Keratinocyte (primary cell): ENCODE data around the gene BTG3. TPM values are rescaled to one million over a fixed set of nuclear protein-coding genes. Genes with fewer than 3 reads are reported as not detected.

ENCODE experiments used
- DNase-seq: peaks from one replicate; pipeline ENCODE4 v3.0.0-alpha.2; 2011; ENCODE audit warnings: low read depth, missing footprints, low spot score
- FAIRE-seq: peaks from 2 replicates; lab custom pipeline; 2011; peaks lifted over from hg19 to GRCh38; lab: Jason Lieb, UNC
- H2AFZ ChIP-seq: 2 replicates; pipeline ENCODE4 v1.6.0; 2012; ENCODE audit warnings: low read length, control low read depth, inconsistent platforms; ENCODE audit not compliant: control insufficient read depth
- H3K27ac ChIP-seq: 2 replicates; pipeline ENCODE4 v1.5.1; 2011; ENCODE audit warnings: low read length; ENCODE audit not compliant: control insufficient read depth, insufficient read depth
- H3K27me3 ChIP-seq: 3 replicates; pipeline ENCODE4 v1.6.0; 2011; ENCODE audit warnings: low read length; ENCODE audit not compliant: control insufficient read depth, insufficient read depth; ENCODE audit errors: extremely low read depth
- H3K36me3 ChIP-seq, 2 experiments: 2 replicates in 1 of 2; 3 replicates in 1 of 2; pipeline ENCODE4 v1.5.1; 2011; ENCODE audit warnings: low read length in 2 of 2, mild to moderate bottlenecking in 1 of 2; ENCODE audit not compliant: control insufficient read depth in 2 of 2, insufficient read depth in 2 of 2; ENCODE audit errors: extremely low read depth in 1 of 2
- H3K4me1 ChIP-seq: 3 replicates; pipeline ENCODE4 v1.5.1; 2011; ENCODE audit warnings: low read length; ENCODE audit not compliant: control insufficient read depth, insufficient read depth; ENCODE audit errors: extremely low read depth
- H3K4me2 ChIP-seq: 3 replicates; pipeline ENCODE4 v1.6.0; 2011; ENCODE audit warnings: low read depth, low read length; ENCODE audit not compliant: control insufficient read depth, insufficient read depth; ENCODE audit errors: extremely low read depth
- H3K4me3 ChIP-seq, 3 experiments: fragments of 200-600 bp in 1 of 3; sonication (generic) in 1 of 3; 2 replicates in 2 of 3; 3 replicates in 1 of 3; pipeline ENCODE4 v1.5.1; 2011 to 2016; ENCODE audit warnings: low read length in 3 of 3, mild to moderate bottlenecking in 3 of 3, control low read depth in 2 of 3, inconsistent platforms in 1 of 3, low read depth in 1 of 3, mixed read lengths in 1 of 3, mixed run types in 1 of 3, moderate library complexity in 1 of 3; ENCODE audit not compliant: control insufficient read depth in 2 of 3, insufficient read depth in 2 of 3; ENCODE audit errors: extremely low read depth in 1 of 3
- H3K79me2 ChIP-seq: 2 replicates; pipeline ENCODE4 v1.6.0; 2012; ENCODE audit warnings: low read length; ENCODE audit not compliant: control insufficient read depth, insufficient read depth
- H3K9ac ChIP-seq: 3 replicates; pipeline ENCODE4 v1.6.0; 2011; ENCODE audit warnings: low read length; ENCODE audit not compliant: control insufficient read depth, insufficient read depth; ENCODE audit errors: extremely low read depth
- H3K9me1 ChIP-seq: 3 replicates; pipeline ENCODE4 v1.6.0; 2011; ENCODE audit warnings: low read length; ENCODE audit not compliant: control insufficient read depth, insufficient read depth; ENCODE audit errors: extremely low read depth
- H3K9me3 ChIP-seq: 2 replicates; pipeline ENCODE4 v1.5.1; 2012; ENCODE audit warnings: low read depth, low read length; ENCODE audit not compliant: control insufficient read depth
- H4K20me1 ChIP-seq: 3 replicates; pipeline ENCODE4 v1.6.0; 2011; ENCODE audit warnings: low read length; ENCODE audit not compliant: control insufficient read depth, insufficient read depth; ENCODE audit errors: extremely low read depth
- CTCF ChIP-seq, 3 experiments: IDR thresholded peaks in 1 of 3; conservative IDR thresholded peaks in 1 of 3; optimal IDR thresholded peaks in 1 of 3; 2 replicates in 2 of 3; 3 replicates in 1 of 3; pipeline versions ENCODE3 to v1.5.1; 2011; ENCODE audit warnings: low read length in 3 of 3, mild to moderate bottlenecking in 3 of 3, moderate library complexity in 2 of 3, control low read depth in 1 of 3, inconsistent platforms in 1 of 3; ENCODE audit not compliant: insufficient read depth in 2 of 3; ENCODE audit errors: extremely low read depth in 1 of 3
- EZH2 ChIP-seq: IDR thresholded peaks from one replicate; pipeline ENCODE4 v1.6.1; 2012; ENCODE audit warnings: inconsistent platforms, mild to moderate bottlenecking, low read length, moderate library complexity
- dilution Hi-C: fragments of 300-500 bp; cut with MboI; formaldehyde crosslinking; loops from one replicate; pipeline ENCODE4 v1.7.0; 2020; ENCODE audit warnings: low sequenced_read_pairs; ENCODE audit not compliant: extremely low pct_ligation_motif_present
- polyA minus RNA-seq, 3 experiments: library from RNA; depleted of rRNA, polyadenylated mRNA; stranded (reverse); fragments of >200 nt; gene quantifications; 1 replicate in 1 of 3; 2 replicates in 1 of 3; 3 replicates in 1 of 3; pipeline ENCODE4 v1.2.3, GENCODE V29; 2011
- polyA plus RNA-seq, 5 experiments: library from polyadenylated mRNA; depleted of rRNA in 3 of 5; stranded (reverse) in 3 of 5; stranded (forward) in 1 of 5; unstranded in 1 of 5; fragments of >200 nt; gene quantifications; 1 replicate in 1 of 5; 2 replicates in 3 of 5; 3 replicates in 1 of 5; pipeline versions ENCODE4 v1.2.1 to v1.2.3, GENCODE V29; 2011 to 2012; ENCODE audit warnings: missing spikeins in 2 of 5, low read depth in 1 of 5, low replicate concordance in 1 of 5

BTG3 gene
- polyA plus RNA-seq (29.9 to 51.2 TPM (median 39.2 TPM) in 3 replicates), polyA minus RNA-seq (0.89 to 10.2 TPM (median 6.1 TPM) in 3 replicates)
- 44.0 TPM for polyA plus RNA-seq (2011; ENCODE audit: low read depth)
- 28.5 and 51.4 TPM in 2 replicates for polyA plus RNA-seq (2011; cell fraction: cytosol; rRNA removed)
- polyA plus RNA-seq (2011; cell fraction: nucleus; rRNA removed), result 28.8 and 35.8 TPM in 2 replicates
- polyA plus RNA-seq (2012; ENCODE audit: low replicate concordance), result 24.9 and 67.9 TPM in 2 replicates
- 13.6 TPM for polyA minus RNA-seq (2011; cell fraction: cytosol; rRNA and poly(A)+ RNA removed)
- polyA minus RNA-seq (2011; cell fraction: nucleus; rRNA and poly(A)+ RNA removed), result 9.3 and 23.3 TPM in 2 replicates

- no peaks in the 10 kb centered on the region for H3K9me3 ChIP-seq
- H3K9me1 ChIP-seq, result no peaks in the 10 kb centered on the region
- no peaks in the 10 kb centered on the region for H3K27me3 ChIP-seq
- peak within 1 kb of the TSS; percentile 97 for H3K27ac ChIP-seq
- H3K4me1 ChIP-seq, result peaks cover 28% of the 10 kb centered on the region
- DNase-seq, result no peak
- H2AFZ ChIP-seq, result peak within 1 kb of the TSS; percentile 85
- peaks cover 42% of the 10 kb centered on the region for H3K79me2 ChIP-seq
- TF ChIP-seq CTCF (optimal IDR thresholded peaks at IDR 0.05 in 1 of 3, IDR thresholded peaks at IDR 0.05 in 1 of 3, conservative IDR thresholded peaks at IDR 0.05 in 1 of 3; ENCODE audit: extremely low read depth in 1 of 3, insufficient read depth in 2 of 3, low read length in 3 of 3) (no peak), EZH2 (no peak)
- no peak for FAIRE-seq
- peaks cover 0 to 1% of the 10 kb centered on the region in 2 experiments for H3K36me3 ChIP-seq
- dilution Hi-C loops, result no loop called here
- peak within 1 kb of the TSS; percentile 69 to 97 (median 88) for H3K4me3 ChIP-seq
- peak within 1 kb of the TSS; percentile 100 for H3K9ac ChIP-seq
- H3K4me2 ChIP-seq, result peak within 1 kb of the TSS; percentile 100
- H4K20me1 ChIP-seq, result no peaks in the 10 kb centered on the region
Measured at GRCh38 chr21:17612565-17613241, at the start of gene BTG3. BTG3 (minus strand) TSS chr21:17612901; CDS start chr21:17609144, 3,757 bp downstream.

GRCh38 chr21:17660862-17661261 lies 48.2 kb upstream of the BTG3 start:
- Histone ChIP-seq H3K79me2 (no peaks in the 10 kb centered on the region), H3K9me1 (no peaks in the 10 kb centered on the region), H4K20me1 (no peaks in the 10 kb centered on the region), H3K4me3 (no peak overlapping the region), H3K9ac (no peak overlapping the region), H3K27ac (no peak overlapping the region), H3K27me3 (no peaks in the 10 kb centered on the region), H3K4me2 (no peak overlapping the region), H3K9me3 (no peaks in the 10 kb centered on the region), H3K36me3 (no peaks in the 10 kb centered on the region), H2AFZ (no peak overlapping the region), H3K4me1 (no peaks in the 10 kb centered on the region)
- no peak for DNase-seq
- dilution Hi-C loops, result no loop called here
- FAIRE-seq, result no peak
- no peak for TF ChIP-seq CTCF (optimal IDR thresholded peaks at IDR 0.05 in 1 of 3, IDR thresholded peaks at IDR 0.05 in 1 of 3, conservative IDR thresholded peaks at IDR 0.05 in 1 of 3; ENCODE audit: extremely low read depth in 1 of 3, insufficient read depth in 2 of 3, low read length in 3 of 3)
- no peak for TF ChIP-seq EZH2
